GM21515 (cell line): ENCODE measurements around the gene DESI2.

Experiments used
- ATAC-seq: cut with Tn5 transposase; IDR thresholded peaks from one replicate; pipeline ENCODE4 v1.9.1; 2021; ENCODE audit not compliant: unreplicated experiment

The DESI2 gene

DNA sequence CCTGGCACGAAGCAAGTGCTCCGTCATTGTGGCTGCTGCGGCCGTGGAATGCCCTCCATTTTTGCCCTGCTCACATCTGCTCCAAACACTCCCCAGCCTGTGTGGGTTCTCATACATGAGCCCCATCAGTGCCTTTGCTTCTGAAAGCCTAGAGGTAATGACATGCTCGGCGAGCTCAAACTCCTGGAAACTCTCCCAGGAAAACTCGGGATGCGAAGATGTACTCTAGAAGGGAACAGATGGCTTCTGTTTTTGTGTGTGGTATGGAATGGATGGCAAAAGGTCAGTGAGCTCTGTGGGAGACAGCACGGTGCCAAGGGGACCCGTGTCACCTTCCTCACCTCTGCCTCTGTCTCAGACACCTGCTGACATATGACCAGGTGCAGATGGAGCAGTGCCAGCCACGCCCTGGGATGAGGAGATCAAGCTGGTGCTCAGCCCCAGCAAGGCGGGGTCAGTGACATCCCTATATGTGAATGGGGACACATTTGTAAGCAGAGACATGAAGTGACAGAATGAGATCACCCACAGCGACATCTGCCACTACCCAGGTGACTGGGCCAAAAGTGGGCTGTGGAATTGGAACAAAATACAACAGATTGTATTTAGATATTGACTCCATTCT, 98.5 kb downstream of the DESI2 start:
- no peak for ATAC-seq

DNA sequence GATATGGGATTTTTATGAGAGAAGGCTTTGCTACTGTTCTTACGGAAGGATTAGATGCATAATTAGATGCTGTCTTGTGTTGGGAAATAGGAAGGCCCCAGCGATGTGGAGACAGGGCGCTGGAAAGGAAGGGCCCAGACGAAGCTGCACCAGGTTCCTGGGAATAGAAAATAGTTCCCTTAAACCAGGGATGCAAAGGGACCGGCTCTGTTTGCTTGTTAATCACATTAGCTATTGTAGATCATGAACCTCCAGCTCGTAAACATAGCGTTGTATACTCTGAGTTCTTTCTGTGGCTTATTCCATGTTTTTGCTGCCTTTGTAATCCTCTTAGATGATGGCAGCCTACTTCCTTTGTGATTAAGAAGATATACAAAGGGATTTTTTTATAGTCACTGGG, 102.7 kb downstream of the DESI2 start:
- ATAC-seq: no peak

DNA sequence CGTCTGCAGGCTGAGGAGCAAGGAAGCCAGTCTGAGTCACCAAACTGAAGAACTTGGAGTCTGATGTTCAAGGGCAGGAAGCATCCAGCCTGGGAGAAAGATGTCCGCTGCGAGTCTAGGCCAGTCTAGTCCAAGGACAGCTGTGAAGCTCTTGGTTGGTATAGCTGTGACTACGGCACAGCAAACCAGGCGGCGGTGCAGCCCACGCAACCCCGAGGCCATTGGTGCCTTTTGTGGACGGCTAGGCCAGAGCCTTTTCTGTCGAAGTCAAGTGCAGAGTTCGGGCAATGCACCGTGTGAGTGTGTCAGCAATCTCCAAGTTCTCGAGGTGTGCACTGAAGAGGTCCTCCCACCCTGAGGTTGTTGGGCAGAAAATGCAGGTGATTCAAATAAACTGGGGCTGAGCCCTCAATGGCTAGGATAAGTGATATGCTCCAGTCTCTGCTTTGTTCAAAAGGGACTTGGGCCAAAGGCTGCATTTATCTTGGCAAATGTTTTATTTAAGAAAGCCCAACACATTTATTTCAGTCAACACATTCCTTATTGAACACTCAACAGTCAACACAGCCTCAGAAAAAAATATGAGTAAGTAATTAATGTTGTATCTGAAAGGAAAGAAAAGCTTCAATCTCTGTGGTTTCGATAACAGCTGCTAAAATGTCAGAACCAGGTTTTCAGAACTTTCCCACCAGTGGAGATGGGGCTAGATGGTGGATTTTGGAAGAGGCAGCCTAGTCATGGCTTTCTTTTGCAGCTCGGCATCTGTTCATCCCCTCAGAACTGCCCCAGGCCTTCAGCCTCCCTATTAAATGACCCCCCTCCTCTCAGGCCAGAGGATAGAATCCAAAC, 104.4 kb downstream of the DESI2 start:
- no peak for ATAC-seq
